Effector memory CD4-positive, alpha-beta T cell (primary cell): Measurements from ENCODE around the gene SLC22A3.

Source experiments
- DNase-seq, 3 donors: peaks; one replicate each; pipeline ENCODE4 v3.0.0-alpha.2; 2020
- H3K27ac ChIP-seq: 2 replicates; pipeline ENCODE4 v1.7.0; 2013; ENCODE audit warnings: mild to moderate bottlenecking, low read length, moderate library complexity; ENCODE audit not compliant: insufficient read depth, poor library complexity, severe bottlenecking
- H3K27me3 ChIP-seq: replicated peaks from 2 replicates; pipeline ENCODE4 v1.7.0; 2013; ENCODE audit warnings: mild to moderate bottlenecking, low read length; ENCODE audit not compliant: insufficient read depth, control insufficient read depth, poor library complexity, severe bottlenecking
- H3K36me3 ChIP-seq: 2 replicates; pipeline ENCODE4 v1.7.0; 2013; ENCODE audit warnings: mild to moderate bottlenecking, low read length, moderate library complexity; ENCODE audit not compliant: control insufficient read depth, insufficient read depth
- H3K4me1 ChIP-seq: 2 replicates; pipeline ENCODE4 v1.7.0; 2013; ENCODE audit warnings: low read length, mild to moderate bottlenecking; ENCODE audit not compliant: control insufficient read depth, insufficient read depth, poor library complexity, severe bottlenecking
- H3K4me3 ChIP-seq: 2 replicates; pipeline ENCODE4 v1.7.0; 2013; ENCODE audit warnings: low read length, low read depth, mild to moderate bottlenecking; ENCODE audit not compliant: insufficient read depth, poor library complexity, severe bottlenecking
- H3K9me3 ChIP-seq: 2 replicates; pipeline ENCODE4 v1.7.0; 2013; ENCODE audit warnings: mild to moderate bottlenecking, low read length, moderate library complexity; ENCODE audit not compliant: control insufficient read depth

The SLC22A3 gene

GRCh38 chr6:160315310-160315709, 32.9 kb upstream of the SLC22A3 start:
- Histone ChIP-seq H3K4me1 (no peaks in the 10 kb centered on the region), H3K4me3 (no peak overlapping the region), H3K9me3 (peaks cover 9% of the 10 kb centered on the region), H3K27ac (no peak overlapping the region), H3K36me3 (no peaks in the 10 kb centered on the region), H3K27me3 (no peaks in the 10 kb centered on the region)
- no peak for DNase-seq

- Histone ChIP-seq H3K9me3 (peaks cover 9% of the 10 kb centered on the region), H3K27ac (no peak overlapping the region), H3K27me3 (no peaks in the 10 kb centered on the region)
These were observed 31.9 kb upstream of the SLC22A3 start for GRCh38 chr6:160316261-160316660.

GRCh38 chr6:160319246-160319645, 28.9 kb upstream of the SLC22A3 start:
- Histone ChIP-seq H3K36me3 (no peaks in the 10 kb centered on the region), H3K4me1 (no peaks in the 10 kb centered on the region), H3K27ac (no peak overlapping the region), H3K4me3 (no peak overlapping the region), H3K27me3 (no peaks in the 10 kb centered on the region), H3K9me3 (no peaks in the 10 kb centered on the region)
- no peak for DNase-seq

More at GRCh38 chr6:160316261-160316660, 31.9 kb upstream of the SLC22A3 start:
- Histone ChIP-seq H3K36me3 (no peaks in the 10 kb centered on the region), H3K4me3 (no peak overlapping the region), H3K4me1 (no peaks in the 10 kb centered on the region)
- DNase-seq, result no peak

- Histone ChIP-seq H3K27me3 (no peaks in the 10 kb centered on the region), H3K36me3 (no peaks in the 10 kb centered on the region), H3K4me1 (no peaks in the 10 kb centered on the region), H3K27ac (no peak overlapping the region), H3K4me3 (no peak overlapping the region), H3K9me3 (no peaks in the 10 kb centered on the region)
- DNase-seq, result no peak
These were observed 26.3 kb upstream of the SLC22A3 start for GRCh38 chr6:160321729-160322505.

- Histone ChIP-seq H3K36me3 (no peaks in the 10 kb centered on the region), H3K4me1 (no peaks in the 10 kb centered on the region), H3K27me3 (no peaks in the 10 kb centered on the region), H3K9me3 (no peaks in the 10 kb centered on the region), H3K4me3 (no peak overlapping the region), H3K27ac (no peak overlapping the region)
- no peak for DNase-seq
These were observed 20.2 kb upstream of the SLC22A3 start for GRCh38 chr6:160327981-160328380.

GRCh38 chr6:160328447-160328846, 19.7 kb upstream of the SLC22A3 start:
- Histone ChIP-seq H3K9me3 (no peaks in the 10 kb centered on the region), H3K36me3 (no peaks in the 10 kb centered on the region), H3K4me1 (no peaks in the 10 kb centered on the region), H3K27me3 (no peaks in the 10 kb centered on the region), H3K27ac (no peak overlapping the region), H3K4me3 (no peak overlapping the region)
- DNase-seq, result no peak

GRCh38 chr6:160329188-160329587, 19.0 kb upstream of the SLC22A3 start:
- H3K9me3 ChIP-seq, result no peaks in the 10 kb centered on the region
- DNase-seq, result no peak
- no peaks in the 10 kb centered on the region for H3K36me3 ChIP-seq
- no peak overlapping the region for H3K27ac ChIP-seq
- no peaks in the 10 kb centered on the region for H3K4me1 ChIP-seq
- H3K4me3 ChIP-seq, result no peak overlapping the region
- H3K27me3 ChIP-seq, result no peaks in the 10 kb centered on the region

- no peaks in the 10 kb centered on the region for H3K4me1 ChIP-seq
- no peaks in the 10 kb centered on the region for H3K9me3 ChIP-seq
- H3K4me3 ChIP-seq, result no peak overlapping the region
- no peak overlapping the region for H3K27ac ChIP-seq
- DNase-seq, result no peak
- no peaks in the 10 kb centered on the region for H3K27me3 ChIP-seq
- H3K36me3 ChIP-seq, result no peaks in the 10 kb centered on the region
These were observed 17.6 kb upstream of the SLC22A3 start for GRCh38 chr6:160330619-160331018.

- no peak overlapping the region for H3K27ac ChIP-seq
These were observed 17.0 kb upstream of the SLC22A3 start for GRCh38 chr6:160331204-160331603.

GRCh38 chr6:160331753-160332152, 16.4 kb upstream of the SLC22A3 start:
- no peak overlapping the region for H3K27ac ChIP-seq
- no peak for DNase-seq
- no peak overlapping the region for H3K4me3 ChIP-seq
- no peaks in the 10 kb centered on the region for H3K9me3 ChIP-seq
- H3K36me3 ChIP-seq, result no peaks in the 10 kb centered on the region
- no peaks in the 10 kb centered on the region for H3K4me1 ChIP-seq
- no peaks in the 10 kb centered on the region for H3K27me3 ChIP-seq

More at GRCh38 chr6:160331204-160331603, 17.0 kb upstream of the SLC22A3 start:
- H3K4me3 ChIP-seq, result no peak overlapping the region
- DNase-seq, result no peak
- H3K4me1 ChIP-seq, result no peaks in the 10 kb centered on the region
- H3K27me3 ChIP-seq, result no peaks in the 10 kb centered on the region
- no peaks in the 10 kb centered on the region for H3K36me3 ChIP-seq
- H3K9me3 ChIP-seq, result no peaks in the 10 kb centered on the region
